Right cardiac atrium (tissue), 5 donors: ENCODE results near the gene EXOSC5. TPM values are rescaled to one million over a fixed set of nuclear protein-coding genes. Genes with fewer than 3 reads are reported as not detected.

Source experiments
- ATAC-seq, 2 donors: fragments of 200-7000 bp; cut with Tn5 transposase; one replicate each; pipeline versions ENCODE4 v1.8.0 to v1.9.1; 2020; ENCODE audit warnings: moderate library complexity in 2 of 2, mild to moderate bottlenecking in 1 of 2
- DNase-seq, 3 donors: peaks; one replicate each; pipeline ENCODE4 v3.0.0-alpha.2; 2020
- H3K27ac ChIP-seq: one replicate; pipeline ENCODE4 v1.5.1; 2013; ENCODE audit warnings: mild to moderate bottlenecking, low read length, control low read depth, moderate library complexity
- H3K27me3 ChIP-seq: one replicate; pipeline ENCODE4 v1.6.1; 2013; ENCODE audit not compliant: control insufficient read depth, insufficient read depth
- H3K4me1 ChIP-seq: one replicate; pipeline ENCODE4 v1.6.1; 2013; ENCODE audit warnings: low read length; ENCODE audit not compliant: control insufficient read depth, insufficient read depth
- H3K4me3 ChIP-seq: one replicate; pipeline ENCODE4 v1.5.1; 2013; ENCODE audit warnings: low read length, control low read depth
- H3K9me3 ChIP-seq: one replicate; pipeline ENCODE4 v1.6.1; 2013; ENCODE audit warnings: low read length; ENCODE audit not compliant: control insufficient read depth
- WGBS: extraction: QIAGEN DNeasy Blood & Tissue Kit; methylation state at CpG from one replicate; pipeline ENCODE4 v1.1.7; 2013; 5-methylcytosine and 5-hydroxymethylcytosine counted together
- intact Hi-C, 4 donors: fragments of 100-400 bp; cut with DNase I; formaldehyde crosslinking; loops; one replicate each; pipeline versions ENCODE4 v1.11.0 to v1.14.0; 2022 to 2023
- polyA plus RNA-seq: library from polyadenylated mRNA; stranded (reverse); fragments of 200-250 nt; gene quantifications from one replicate; pipeline ENCODE4 v1.2.3, GENCODE V29; 2013
- total RNA-seq, 4 donors: library from RNA; stranded (reverse); fragmentation: NEBNext Ultra II Directional; extraction: Animal tissue kit (Norgen Biotek cat#: 25700); gene quantifications; one replicate each; pipeline ENCODE4 v1.2.1, GENCODE V29; 2021
- donor health status: healthy with polysubstance abuse.
- donor health status: DM: no; HTN: yes; CAD: no.
- donor health status: DM: no; HTN: no; CAD: no.
- donor health status: DM: no; HTN: yes; CAD: no; lungs with severe emphysema.
- donor health status: DM: yes; HTN: yes; CAD: no.

Gene EXOSC5
- total and polyA plus RNA-seq, 5 donors: 8.6 to 12.6 (median 12.1) TPM

DNA sequence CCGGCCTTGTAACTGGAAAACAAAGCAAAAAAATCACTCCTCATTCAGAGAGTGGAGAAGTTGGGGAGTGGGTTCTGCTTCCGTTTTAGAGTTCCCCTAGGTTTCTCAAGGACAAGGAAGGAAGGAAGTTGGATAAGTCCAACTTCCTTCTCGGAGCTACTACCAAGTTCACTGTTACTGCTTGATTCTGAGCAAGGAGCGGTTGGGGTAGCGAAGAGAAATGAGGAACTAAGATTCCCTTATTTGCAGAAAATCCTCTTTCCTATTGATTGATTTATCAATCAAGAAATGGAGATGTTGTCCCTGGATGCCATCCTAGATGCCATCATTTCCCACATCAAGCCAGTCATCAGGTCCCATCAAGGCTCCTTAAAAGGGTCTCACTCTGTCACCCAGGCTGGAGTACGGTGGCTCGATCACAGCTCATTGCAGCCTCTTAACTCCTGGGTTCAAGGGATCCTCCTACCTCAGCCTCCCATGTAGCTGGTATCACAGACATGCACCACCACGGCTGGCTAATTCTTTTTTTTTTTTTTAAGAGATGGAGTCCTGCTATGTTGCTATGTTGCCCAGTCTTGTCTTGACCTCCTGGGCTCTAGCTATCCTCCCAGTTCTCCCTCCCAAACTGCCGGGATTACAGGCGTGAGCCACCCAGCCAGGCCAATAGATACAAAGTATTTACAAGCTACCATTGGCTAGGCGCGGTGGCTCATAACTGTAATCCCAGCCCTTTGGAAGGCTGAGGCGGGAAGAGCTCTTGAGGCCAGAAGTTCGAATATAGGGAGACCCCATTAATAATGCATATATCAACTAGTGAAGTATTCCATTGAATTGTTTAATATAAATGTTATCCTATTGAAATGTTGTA is 32.4 kb downstream of the EXOSC5 start:
- ATAC-seq: no peak
- H3K4me3 ChIP-seq: peak overlapping the region; percentile 87
- 72% methylated on average over 14 of the region's 14 CpGs for WGBS
- intact Hi-C loops: no loop called here
- peak overlapping the region; percentile 93 for H3K27ac ChIP-seq
- peak in 1 of 3 donors; percentile 3 for DNase-seq
- no peaks in the 10 kb centered on the region for H3K27me3 ChIP-seq
- no peaks in the 10 kb centered on the region for H3K9me3 ChIP-seq
- H3K4me1 ChIP-seq: peaks cover 7% of the 10 kb centered on the region

DNA sequence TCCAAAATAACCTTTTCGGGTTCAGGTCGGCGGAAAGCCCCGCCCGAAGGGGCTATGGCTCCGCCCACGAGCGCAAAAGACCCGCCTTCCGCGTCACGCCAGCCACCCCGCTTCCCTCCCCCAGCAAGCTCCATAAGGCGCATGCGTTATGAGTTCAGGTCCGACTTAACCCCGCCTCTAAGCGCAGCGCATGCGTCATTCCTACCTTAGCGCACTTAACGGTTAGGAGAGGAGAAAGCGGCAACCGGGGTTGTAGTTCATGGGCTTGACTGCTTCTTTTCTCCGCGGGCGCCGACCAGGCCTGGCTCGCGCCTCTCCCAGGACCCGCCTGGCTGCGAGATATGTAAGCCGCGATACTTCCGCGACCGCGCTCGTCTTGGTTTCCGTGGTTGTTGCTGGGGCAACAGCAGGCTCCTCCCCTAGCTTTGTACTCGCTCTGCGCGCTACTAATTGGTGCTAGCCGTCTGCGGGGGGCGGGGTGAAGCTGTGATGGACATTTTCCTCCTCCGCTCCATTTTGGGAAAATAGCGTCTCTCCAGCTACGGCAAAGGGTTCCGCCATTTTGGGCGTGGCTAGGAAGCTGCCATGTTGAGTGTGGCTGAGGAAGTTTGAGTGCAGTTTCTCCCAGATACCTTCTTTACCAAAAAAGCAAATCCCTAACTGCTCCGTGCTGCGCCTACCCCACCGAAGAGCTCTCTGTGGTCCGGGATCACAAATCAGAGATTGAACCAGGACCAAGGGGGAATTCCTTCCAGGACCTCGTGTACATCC is 33.2 kb downstream of the EXOSC5 start, which contains the start of gene B9D2:
B9D2 (minus strand) TSS at position 397 of the 771 bp plus-strand sequence. CDS start 630 bp downstream, outside the sequence.
- DNase-seq: peak; percentile 98 to 99 (median 99)
- intact Hi-C loops: no loop called here

DNA sequence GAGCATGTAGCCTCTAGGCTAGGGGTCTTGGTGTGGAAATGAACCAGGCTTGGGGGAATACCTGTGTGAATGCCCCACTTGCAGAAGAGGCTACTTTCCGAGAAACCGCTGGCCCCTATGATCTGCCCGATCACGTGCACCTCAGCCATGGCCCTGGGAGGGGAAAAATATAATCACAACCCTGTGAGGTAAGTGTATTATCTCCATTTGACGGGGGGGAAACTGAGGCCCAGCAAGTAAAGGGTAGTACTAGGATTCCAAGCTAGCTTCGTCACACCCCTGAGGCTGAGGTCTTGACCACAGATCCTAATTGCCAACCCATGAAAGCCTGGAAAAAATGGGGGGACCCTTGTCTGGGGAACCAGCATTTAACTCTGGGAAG is 33.8 kb downstream of the EXOSC5 start:
- intact Hi-C loops: no loop called here
- Histone ChIP-seq H3K9me3 (no peaks in the 10 kb centered on the region), H3K27me3 (no peaks in the 10 kb centered on the region), H3K27ac (peak overlapping the region; percentile 85), H3K4me3 (peak overlapping the region; percentile 87), H3K4me1 (peaks cover 7% of the 10 kb centered on the region)
- ATAC-seq (no peak), DNase-seq (peak in 1 of 3 donors; percentile 60)
- WGBS: 47% methylated on average over 6 of the region's 6 CpGs

More for the DNA sequence above, 33.2 kb downstream of the EXOSC5 start, which contains the start of gene B9D2:
- peak; percentile 97 for ATAC-seq
- H3K4me1 ChIP-seq: peaks cover 7% of the 10 kb centered on the region
- peak within 1 kb of the TSS; percentile 99 for H3K27ac ChIP-seq
- H3K9me3 ChIP-seq: no peaks in the 10 kb centered on the region
- no peaks in the 10 kb centered on the region for H3K27me3 ChIP-seq
- H3K4me3 ChIP-seq: peak within 1 kb of the TSS; percentile 87
- under 1% methylated on average over 56 of the region's 56 CpGs for WGBS

DNA sequence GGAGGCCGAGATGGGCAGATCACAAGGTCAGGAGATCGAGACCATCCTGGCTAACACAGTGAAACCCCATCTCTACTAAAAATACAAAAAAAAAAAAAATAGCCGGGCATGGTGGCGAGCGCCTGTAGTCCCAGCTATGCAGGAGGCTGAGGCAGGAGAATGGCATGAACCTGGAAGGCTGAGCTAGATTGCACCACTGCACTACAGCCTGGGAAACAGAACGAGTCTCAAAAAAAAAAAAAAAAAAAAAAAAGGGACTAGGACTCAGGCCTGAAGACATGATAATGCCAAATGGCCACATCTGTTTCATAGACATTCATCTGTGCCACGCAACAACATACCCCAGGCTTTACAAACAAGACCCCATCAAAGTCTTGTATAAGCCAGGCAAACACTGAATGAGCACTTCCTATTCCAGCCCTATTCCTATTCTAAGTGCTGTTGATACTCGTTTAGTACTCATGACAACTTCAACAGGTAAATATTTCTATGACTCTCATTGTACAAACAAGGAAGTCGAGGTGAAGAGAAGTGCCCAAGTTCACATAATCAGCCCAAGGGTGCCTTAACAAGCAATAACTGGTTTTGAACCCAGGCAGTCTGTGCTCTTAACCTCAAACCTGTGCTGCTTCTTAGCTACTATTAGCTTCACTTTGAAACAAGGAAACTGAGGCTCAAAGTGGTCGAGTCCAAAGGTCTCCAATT is 34.9 kb downstream of the EXOSC5 start:
- Histone ChIP-seq H3K27ac (no peak overlapping the region), H3K9me3 (no peaks in the 10 kb centered on the region), H3K4me3 (no peak overlapping the region), H3K4me1 (peaks cover 7% of the 10 kb centered on the region), H3K27me3 (no peaks in the 10 kb centered on the region)
- no peak for DNase-seq
- no peak for ATAC-seq
- 89% methylated on average over 10 of the region's 10 CpGs for WGBS
- intact Hi-C loops: no loop called here

DNA sequence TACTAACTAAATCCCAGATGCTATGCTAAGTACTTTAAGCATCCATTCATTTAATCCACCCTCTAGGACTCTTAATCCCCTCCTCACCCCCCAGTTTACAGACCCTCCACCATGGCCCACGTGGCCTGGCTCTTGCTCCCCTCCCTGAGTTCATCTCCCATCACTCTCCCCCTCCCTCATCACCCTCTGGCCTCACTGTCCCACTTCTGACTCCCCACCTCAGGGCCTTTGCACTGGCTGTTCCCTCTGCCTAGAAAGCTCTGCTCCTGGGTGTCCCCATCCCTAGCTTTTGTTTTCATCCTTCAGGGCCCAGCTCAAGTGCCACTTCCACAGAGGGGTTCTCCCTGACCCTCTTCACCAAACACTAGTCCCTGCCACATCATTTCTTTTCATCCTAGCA is 37.4 kb downstream of the EXOSC5 start:
- no peaks in the 10 kb centered on the region for H3K27me3 ChIP-seq
- intact Hi-C loops: loop anchor here in 1 of 4 donors (5.0 to 10.0 kb wide), 2 partner anchors 37 to 75 kb away; partner anchors contain the start of gene DMAC2
- no peaks in the 10 kb centered on the region for H3K9me3 ChIP-seq
- H3K4me1 ChIP-seq: peaks cover 5% of the 10 kb centered on the region
- H3K4me3 ChIP-seq: no peak overlapping the region
- DNase-seq (no peak), ATAC-seq (no peak)
- H3K27ac ChIP-seq: no peak overlapping the region
- 96% methylated on average over 1 of the region's 1 CpG for WGBS

DNA sequence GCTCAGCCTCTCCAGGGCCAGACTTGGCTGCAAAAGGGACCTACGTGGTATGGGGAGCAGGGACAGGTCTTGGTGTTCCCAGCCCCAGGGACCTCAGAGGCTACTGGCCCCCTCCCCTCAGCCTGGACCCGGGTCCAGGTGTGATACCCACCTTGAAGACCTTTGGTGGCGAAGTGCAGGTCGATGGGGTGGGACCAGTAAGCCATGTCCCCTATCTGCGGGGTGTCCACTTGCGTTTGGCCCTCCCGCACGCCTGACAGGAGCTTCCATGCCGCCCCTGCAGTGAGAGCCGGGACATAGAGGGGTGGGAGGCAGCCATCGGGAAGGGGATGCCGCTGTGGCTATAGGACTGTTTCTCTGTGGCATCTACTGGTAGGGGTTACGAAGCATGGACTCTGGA is 39.4 kb downstream of the EXOSC5 start:
- no peak for ATAC-seq
- intact Hi-C loops: loop anchor here in 1 of 4 donors (5.0 to 10.0 kb wide), 2 partner anchors 35 to 77 kb away; partner anchors contain the start of gene DMAC2
- H3K27ac ChIP-seq: no peak overlapping the region

DNA sequence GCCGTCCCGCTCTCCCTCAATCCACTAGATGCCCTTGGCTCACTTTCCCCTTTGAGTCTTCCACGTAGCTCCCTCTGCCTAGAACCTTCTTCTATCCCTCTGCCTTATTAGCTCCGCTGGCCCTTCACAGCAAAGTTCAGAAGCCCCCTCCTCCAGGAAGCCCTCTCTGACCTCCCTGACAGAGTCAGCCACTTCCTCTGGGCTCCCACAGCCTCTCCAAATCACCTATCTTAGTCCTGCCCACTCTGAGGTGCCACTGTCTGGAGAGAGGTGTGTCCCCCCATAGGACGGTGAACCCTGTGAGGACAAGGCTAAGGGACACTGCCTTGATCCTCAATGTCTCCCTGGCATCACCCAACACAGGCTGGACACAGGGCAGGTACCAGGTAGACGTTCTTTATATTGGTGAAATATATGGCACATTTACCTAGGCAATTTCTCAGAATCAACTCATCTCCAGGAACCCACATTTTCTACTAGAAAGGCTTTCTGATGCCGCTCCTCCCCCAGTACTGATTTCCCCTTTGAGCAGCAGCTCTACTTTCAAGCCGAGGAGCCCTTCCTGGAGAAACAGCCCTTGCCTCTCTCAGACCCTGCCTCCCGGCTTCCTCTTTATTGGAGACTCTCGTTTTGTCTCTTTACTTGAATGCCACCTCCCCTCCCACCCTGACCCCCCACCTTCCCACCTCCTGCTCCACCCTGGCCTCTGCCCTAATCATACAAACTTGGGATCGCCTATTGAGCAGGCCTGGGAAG is 40.0 kb downstream of the EXOSC5 start:
- Histone ChIP-seq H3K27me3 (no peaks in the 10 kb centered on the region), H3K9me3 (no peaks in the 10 kb centered on the region), H3K4me3 (no peak overlapping the region), H3K27ac (no peak overlapping the region), H3K4me1 (no peaks in the 10 kb centered on the region)
- DNase-seq: no peak
- intact Hi-C loops: loop anchor here in 1 of 4 donors (5.0 to 10.0 kb wide), 2 partner anchors 35 to 78 kb away; partner anchors contain the start of gene DMAC2
- WGBS: 71% methylated on average over 11 of the region's 11 CpGs
- ATAC-seq: no peak

More for the DNA sequence above, 39.4 kb downstream of the EXOSC5 start:
- H3K4me3 ChIP-seq: no peak overlapping the region
- H3K27me3 ChIP-seq: no peaks in the 10 kb centered on the region
- no peaks in the 10 kb centered on the region for H3K4me1 ChIP-seq
- peak in 1 of 3 donors; percentile 64 for DNase-seq
- no peaks in the 10 kb centered on the region for H3K9me3 ChIP-seq
- WGBS: 91% methylated on average over 13 of the region's 13 CpGs

DNA sequence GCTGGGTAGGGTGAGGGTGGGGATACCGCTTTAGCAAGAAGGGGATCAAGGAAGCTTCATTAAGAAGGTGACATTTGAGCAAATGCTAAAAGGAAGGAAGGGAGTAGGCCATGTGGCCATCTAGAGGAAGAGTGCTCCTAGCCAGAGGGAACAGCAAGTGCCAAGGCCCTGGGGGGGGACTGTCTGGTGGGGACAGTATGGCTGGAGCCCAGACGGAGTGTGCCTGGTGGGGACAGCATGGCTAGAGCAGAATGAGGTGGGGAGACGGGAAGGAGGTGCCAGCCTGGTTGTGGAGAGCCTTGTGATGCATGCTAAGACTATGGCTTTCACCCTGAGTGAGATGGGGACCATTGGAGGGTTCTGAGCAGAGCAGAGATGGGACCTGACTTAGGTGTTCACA is 41.4 kb downstream of the EXOSC5 start:
- intact Hi-C loops: loop anchor here in 1 of 4 donors (5.0 to 10.0 kb wide), 2 partner anchors 34 to 79 kb away; partner anchors contain the start of gene DMAC2
- DNase-seq (peak in 1 of 3 donors; percentile 36), ATAC-seq (no peak)
- no peak overlapping the region for H3K4me3 ChIP-seq
- no peaks in the 10 kb centered on the region for H3K9me3 ChIP-seq
- 53% methylated on average over 3 of the region's 3 CpGs for WGBS
- H3K27me3 ChIP-seq: no peaks in the 10 kb centered on the region
- H3K27ac ChIP-seq: no peak overlapping the region
- H3K4me1 ChIP-seq: no peaks in the 10 kb centered on the region

DNA sequence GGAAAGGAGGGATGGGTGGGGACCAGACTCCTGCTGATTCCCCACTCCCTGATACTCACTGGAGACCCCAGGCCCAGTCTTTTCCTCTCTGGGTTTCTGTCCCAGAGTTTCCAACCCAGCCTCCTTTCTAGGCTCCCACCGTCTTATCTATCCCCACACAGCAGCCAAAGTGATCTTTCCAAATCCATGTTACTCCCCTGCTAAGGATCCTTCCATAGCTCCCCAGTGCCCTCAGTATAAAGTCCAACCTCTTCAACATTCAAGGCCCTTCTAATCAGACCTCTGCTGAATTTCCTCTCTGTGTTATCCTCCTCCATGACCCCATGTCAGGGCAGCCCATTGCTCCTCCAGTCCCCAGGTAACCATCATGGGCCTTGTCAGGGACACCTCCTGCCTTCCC is 42.1 kb downstream of the EXOSC5 start:
- Histone ChIP-seq H3K9me3 (no peaks in the 10 kb centered on the region), H3K27me3 (no peaks in the 10 kb centered on the region), H3K27ac (no peak overlapping the region), H3K4me3 (no peak overlapping the region), H3K4me1 (peaks cover 3% of the 10 kb centered on the region)
- DNase-seq: no peak
- intact Hi-C loops: loop anchor here in 1 of 4 donors (5.0 to 10.0 kb wide), 2 partner anchors 33 to 80 kb away; partner anchors contain the start of gene DMAC2
- WGBS: 68% methylated on average over 1 of the region's 1 CpG
- ATAC-seq: no peak
